HepG2 (cell line): Measurements from ENCODE around the gene STUB1. TPM values are rescaled to one million over a fixed set of nuclear protein-coding genes. Genes with fewer than 3 reads are reported as not detected.

Source experiments
- ATAD3A ChIP-seq: sonication (generic); formaldehyde crosslinking; IDR thresholded peaks from 2 replicates; pipeline ENCODE4 v1.4.0; 2020; ENCODE audit warnings: missing genetic modification reagents
- CBX2 ChIP-seq, 2 experiments: fragments of 200-600 bp in 1 of 2; sonication (generic); formaldehyde crosslinking in 1 of 2; IDR thresholded peaks; 2 replicates each; pipeline versions ENCODE4 v1.7.0 to v1.8.1; 2018 to 2022; ENCODE audit warnings: low read depth in 2 of 2, low read length in 1 of 2, mild to moderate bottlenecking in 1 of 2, missing genetic modification reagents in 1 of 2
- CHD2 ChIP-seq: IDR thresholded peaks from 2 replicates; pipeline ENCODE4 v1.6.1; 2011; ENCODE audit warnings: low read depth, low read length, improper control_type of control experiment
- ELK4 ChIP-seq: sonication (generic); formaldehyde crosslinking; IDR thresholded peaks from 2 replicates; pipeline ENCODE4 v1.9.0; 2021; ENCODE audit warnings: missing genetic modification reagents, borderline replicate concordance
- FOXA1 ChIP-seq, 2 experiments: fragments of 450-650 bp in 1 of 2; sonication (generic) in 1 of 2; formaldehyde crosslinking in 1 of 2; IDR thresholded peaks; 2 replicates each; pipeline versions ENCODE4 v1.4.0 to v1.6.1; 2016 to 2020; ENCODE audit warnings: missing genetic modification reagents in 1 of 2
- MEF2D ChIP-seq: sonication (generic); formaldehyde crosslinking; IDR thresholded peaks from 2 replicates; pipeline ENCODE4 v1.5.1; 2020; ENCODE audit warnings: mild to moderate bottlenecking, missing genetic modification reagents
- MXD1 ChIP-seq: sonication (generic); formaldehyde crosslinking; IDR thresholded peaks from 2 replicates; pipeline ENCODE4 v1.4.0; 2020; ENCODE audit warnings: mild to moderate bottlenecking, missing genetic modification reagents
- MYNN ChIP-seq: sonication (generic); formaldehyde crosslinking; IDR thresholded peaks from 2 replicates; pipeline ENCODE4 v1.4.0; 2020; ENCODE audit warnings: mild to moderate bottlenecking, low read depth, missing genetic modification reagents
- NONO ChIP-seq, 2 experiments: fragments of 450-650 bp in 1 of 2; sonication (generic) in 1 of 2; formaldehyde crosslinking in 1 of 2; IDR thresholded peaks in 1 of 2; conservative IDR thresholded peaks in 1 of 2; 2 replicates each; pipeline versions ENCODE4 v1.6.1 to v1.8.0; 2017 to 2022; ENCODE audit warnings: mild to moderate bottlenecking in 1 of 2, missing genetic modification reagents in 1 of 2, moderate library complexity in 1 of 2
- PRDM4 ChIP-seq: sonication (generic); formaldehyde crosslinking; IDR thresholded peaks from 2 replicates; pipeline ENCODE4 v1.9.0; 2021; ENCODE audit warnings: missing genetic modification reagents, borderline replicate concordance
- RARA ChIP-seq: IDR thresholded peaks from 2 replicates; pipeline ENCODE4 v1.6.1; 2016; ENCODE audit warnings: missing genetic modification reagents, missing compliant biosample characterization
- RXRA ChIP-seq: sonication (generic); formaldehyde crosslinking; IDR thresholded peaks from 2 replicates; pipeline ENCODE4 v1.5.1; 2020; ENCODE audit warnings: missing genetic modification reagents
- SMAD1 ChIP-seq: sonication (generic); formaldehyde crosslinking; IDR thresholded peaks from 2 replicates; pipeline ENCODE4 v1.4.0; 2020; ENCODE audit warnings: missing genetic modification reagents, low read depth, mild to moderate bottlenecking, borderline replicate concordance
- SPEN ChIP-seq: sonication (generic); formaldehyde crosslinking; IDR thresholded peaks from 2 replicates; pipeline ENCODE4 v1.5.1; 2020; ENCODE audit warnings: low read depth, mild to moderate bottlenecking, missing genetic modification reagents
- TEAD2 ChIP-seq: sonication (generic); formaldehyde crosslinking; IDR thresholded peaks from 2 replicates; pipeline ENCODE4 v1.9.0; 2021; ENCODE audit warnings: missing genetic modification reagents
- ZNF207 ChIP-seq: fragments of 450-650 bp; IDR thresholded peaks from 2 replicates; pipeline ENCODE4 v1.6.1; 2016; ENCODE audit warnings: antibody characterized with exemption, borderline replicate concordance
- ZNF24 ChIP-seq: fragments of 450-650 bp; IDR thresholded peaks from 2 replicates; pipeline ENCODE4 v1.6.1; 2017; ENCODE audit warnings: antibody characterized with exemption, mild to moderate bottlenecking
- ZNF280B ChIP-seq: sonication (generic); formaldehyde crosslinking; IDR thresholded peaks from 2 replicates; pipeline ENCODE4 v1.5.0; 2020; ENCODE audit warnings: missing genetic modification reagents, mild to moderate bottlenecking, borderline replicate concordance
- ZNF281 ChIP-seq: sonication (generic); formaldehyde crosslinking; IDR thresholded peaks from 2 replicates; pipeline ENCODE4 v1.4.0; 2020; ENCODE audit warnings: missing genetic modification reagents, borderline replicate concordance
- ZNF556 ChIP-seq: sonication (generic); formaldehyde crosslinking; IDR thresholded peaks from 2 replicates; pipeline ENCODE4 v1.4.0; 2020; ENCODE audit warnings: mild to moderate bottlenecking, missing genetic modification reagents, borderline replicate concordance
- ZNF792 ChIP-seq: IDR thresholded peaks from 2 replicates; pipeline ENCODE4 v1.6.1; 2016
- polyA plus RNA-seq, 8 experiments: library from polyadenylated mRNA; depleted of rRNA in 3 of 8; stranded (reverse) in 7 of 8; unstranded in 1 of 8; fragments of >200 nt; fragmentation: Illumina TruSeq in 4 of 8; extraction: Trizol in 4 of 8; gene quantifications; 2 replicates each; pipeline versions ENCODE4 v1.2.1 to v1.2.3, GENCODE V29; 2011 to 2016; ENCODE audit warnings: low read depth in 4 of 8, missing spikeins in 1 of 8, mixed read lengths in 1 of 8; ENCODE audit not compliant: insufficient read depth in 1 of 8
- total RNA-seq, 5 experiments: library from RNA; depleted of rRNA; stranded (reverse); fragments of >200 nt; fragmentation: Illumina TruSeq; extraction: Trizol; gene quantifications; 2 replicates each; pipeline ENCODE4 v1.2.3, GENCODE V29; 2016; ENCODE audit warnings: low read depth in 1 of 5

Gene STUB1
- total and polyA plus RNA-seq, 2 of the 13 experiments (the other 11 are each of a cell fraction or from before 2014, with no cell fraction given): 52.9 to 78.2 TPM

- TF ChIP-seq RXRA (CRISPR knock-in tag): peak; percentile 93
- peak; percentile 92 for TF ChIP-seq RARA (CRISPR knock-in tag)
- no peak for TF ChIP-seq NONO (IDR thresholded peaks at IDR 0.05)
- peak; percentile 20; the same call in 1 of the 2 replicates for TF ChIP-seq NONO (CRISPR knock-in tag; conservative IDR thresholded peaks at IDR 0.05)
- TF ChIP-seq MEF2D (CRISPR knock-in tag): no peak
- TF ChIP-seq PRDM4 (CRISPR knock-in tag): no peak
- TF ChIP-seq SMAD1: no peak; the same call in 1 of the 2 replicates
- no peak for TF ChIP-seq SPEN (CRISPR knock-in tag)
- TF ChIP-seq ELK4 (CRISPR knock-in tag): no peak
- TF ChIP-seq ZNF24: no peak
- TF ChIP-seq ZNF207: no peak
- TF ChIP-seq MXD1 (CRISPR knock-in tag): no peak
- no peak for TF ChIP-seq TEAD2 (CRISPR knock-in tag)
- TF ChIP-seq CHD2: no peak
- no peak for TF ChIP-seq ZNF280B (CRISPR knock-in tag)
- no peak for TF ChIP-seq ZNF792 (CRISPR knock-in tag)
- no peak for TF ChIP-seq FOXA1 (IDR thresholded peaks at IDR 0.05)
- no peak for TF ChIP-seq FOXA1 (CRISPR knock-in tag; IDR thresholded peaks at IDR 0.05)
- peak; percentile 95 for TF ChIP-seq ZNF281 (CRISPR knock-in tag)
- no peak for TF ChIP-seq MYNN
- 0 out of 2 replicates have a peak, but pooled peaks have one; percentile 21 for TF ChIP-seq ZNF556 (CRISPR knock-in tag)
- TF ChIP-seq CBX2 (IDR thresholded peaks at IDR 0.05; ENCODE audit: low read depth, low read length): no peak
- TF ChIP-seq CBX2 (CRISPR knock-in tag; IDR thresholded peaks at IDR 0.05; ENCODE audit: low read depth): no peak
- no peak for TF ChIP-seq ATAD3A (CRISPR knock-in tag)
Measured at GRCh38 chr16:716200-716568, 36.0 kb downstream of the STUB1 start (continued).
